ENCODE data around the gene OXLD1.

GRCh38 chr17:81641825-81642489 lies 24.4 kb downstream of the OXLD1 start:
- TF ChIP-seq POLR2AphosphoS5 (IDR thresholded peaks at IDR 0.05; ENCODE audit: borderline replicate concordance, low read depth, low read length) (no peak), EZH2 (IDR thresholded peaks at IDR 0.05) (no peak)
